RWPE2 (cell line): ENCODE measurements around the gene BMP6.

Source experiments
- ATAC-seq: fragments of 200-7000 bp; cut with Tn5 transposase; 3 replicates; pipeline ENCODE4 v1.9.1; 2021; ENCODE audit warnings: low read depth
- DNase-seq: peaks from one replicate; pipeline ENCODE4 v3.0.0-alpha.2; 2020; ENCODE audit warnings: low spot score
- H3K27ac ChIP-seq: fragments of 450-650 bp; 2 replicates; pipeline ENCODE4 v1.5.1; 2017; ENCODE audit warnings: mild to moderate bottlenecking; ENCODE audit not compliant: poor library complexity, severe bottlenecking
- H3K27me3 ChIP-seq: fragments of 250-450 bp; sonication (Bioruptor Pico); 2 replicates; pipeline ENCODE4 v1.5.1; 2021; ENCODE audit warnings: mild to moderate bottlenecking, moderate library complexity; ENCODE audit not compliant: insufficient read depth, poor library complexity, severe bottlenecking
- H3K36me3 ChIP-seq: fragments of 250-450 bp; sonication (Bioruptor Pico); 2 replicates; pipeline ENCODE4 v1.5.1; 2020; ENCODE audit warnings: low read depth, mild to moderate bottlenecking, moderate library complexity
- H3K4me1 ChIP-seq: fragments of 250-450 bp; sonication (Bioruptor Pico); 2 replicates; pipeline ENCODE4 v1.5.1; 2021; ENCODE audit warnings: mild to moderate bottlenecking, moderate library complexity; ENCODE audit not compliant: insufficient read depth, poor library complexity, severe bottlenecking
- H3K4me3 ChIP-seq: fragments of 250-450 bp; sonication (Bioruptor Pico); 2 replicates; pipeline ENCODE4 v1.5.1; 2021; ENCODE audit warnings: mild to moderate bottlenecking, moderate library complexity; ENCODE audit not compliant: severe bottlenecking
- H3K9me3 ChIP-seq: fragments of 250-450 bp; sonication (Bioruptor Pico); 2 replicates; pipeline ENCODE4 v1.5.1; 2021; ENCODE audit warnings: mild to moderate bottlenecking, moderate library complexity; ENCODE audit not compliant: severe bottlenecking
- CTCF ChIP-seq: fragments of 450-650 bp; IDR thresholded peaks from one replicate; pipeline ENCODE4 v1.5.1; 2017; ENCODE audit warnings: mild to moderate bottlenecking, moderate library complexity; ENCODE audit not compliant: poor library complexity, severe bottlenecking

The BMP6 gene

GRCh38 chr6:7684843-7685242 lies 41.1 kb upstream of the BMP6 start:
- no peak overlapping the region for H3K4me3 ChIP-seq
- no peak for TF ChIP-seq CTCF
- H3K27ac ChIP-seq, result no peak overlapping the region
- H3K9me3 ChIP-seq, result peaks cover 2% of the 10 kb centered on the region
- no peak for DNase-seq
- H3K27me3 ChIP-seq, result no peaks in the 10 kb centered on the region
- no peaks in the 10 kb centered on the region for H3K4me1 ChIP-seq
- no peaks in the 10 kb centered on the region for H3K36me3 ChIP-seq
- ATAC-seq, result no peak

GRCh38 chr6:7685276-7685675 lies 40.6 kb upstream of the BMP6 start:
- ATAC-seq, result no peak
- TF ChIP-seq CTCF, result no peak

DNA sequence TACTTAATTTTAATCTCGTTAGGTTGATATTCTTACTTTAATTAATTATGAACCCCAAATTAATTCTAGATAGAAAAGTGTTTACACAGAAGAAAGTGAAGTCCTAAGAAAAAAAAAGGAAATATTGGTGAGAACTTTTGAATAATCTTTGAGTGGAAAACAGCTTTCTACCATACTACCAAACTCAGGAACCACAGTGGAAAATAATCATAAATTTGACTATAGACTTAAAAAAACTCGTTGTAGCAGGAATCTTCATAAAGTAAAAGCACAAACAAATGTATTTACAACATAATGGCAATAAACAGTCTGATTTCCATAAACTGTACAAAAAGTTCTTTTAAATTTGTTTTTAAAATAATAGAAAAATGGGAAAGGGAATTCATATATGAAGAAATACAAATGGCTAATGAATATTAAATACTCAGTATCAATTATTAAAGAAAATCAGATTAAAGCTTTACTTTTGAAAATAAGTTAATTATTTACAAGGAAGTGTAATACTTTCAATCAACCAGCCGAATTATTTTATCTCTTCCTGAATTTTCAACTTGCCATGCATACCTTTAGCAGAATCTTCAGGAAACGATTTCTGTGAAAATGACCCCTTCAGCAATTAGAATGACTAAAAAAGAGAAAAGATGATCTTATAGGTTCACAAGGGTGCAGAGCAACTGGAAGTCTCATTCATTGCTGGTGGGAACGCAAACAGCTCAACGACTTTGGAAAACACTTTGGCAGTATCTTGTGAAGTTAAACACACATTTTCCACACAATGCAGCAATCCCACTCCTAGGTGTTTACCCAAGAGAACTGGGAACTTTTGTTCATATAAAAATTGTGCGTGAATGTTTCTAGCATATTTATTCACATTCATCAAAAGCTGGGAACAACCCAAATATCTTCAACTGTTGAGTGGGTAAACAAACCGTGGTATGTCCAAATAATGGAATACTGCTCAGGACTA lies 38.5 kb upstream of the BMP6 start:
- no peak for DNase-seq
- no peaks in the 10 kb centered on the region for H3K36me3 ChIP-seq
- H3K27me3 ChIP-seq, result no peaks in the 10 kb centered on the region
- H3K4me3 ChIP-seq, result no peak overlapping the region
- H3K4me1 ChIP-seq, result peaks cover 18% of the 10 kb centered on the region
- TF ChIP-seq CTCF, result no peak
- ATAC-seq, result no peak
- H3K27ac ChIP-seq, result no peak overlapping the region
- peaks cover 2% of the 10 kb centered on the region for H3K9me3 ChIP-seq

More at GRCh38 chr6:7685276-7685675, 40.6 kb upstream of the BMP6 start:
- no peak for DNase-seq
- no peak overlapping the region for H3K4me3 ChIP-seq
- peaks cover 2% of the 10 kb centered on the region for H3K9me3 ChIP-seq
- H3K36me3 ChIP-seq, result no peaks in the 10 kb centered on the region
- H3K4me1 ChIP-seq, result no peaks in the 10 kb centered on the region
- H3K27me3 ChIP-seq, result no peaks in the 10 kb centered on the region
- H3K27ac ChIP-seq, result no peak overlapping the region

DNA sequence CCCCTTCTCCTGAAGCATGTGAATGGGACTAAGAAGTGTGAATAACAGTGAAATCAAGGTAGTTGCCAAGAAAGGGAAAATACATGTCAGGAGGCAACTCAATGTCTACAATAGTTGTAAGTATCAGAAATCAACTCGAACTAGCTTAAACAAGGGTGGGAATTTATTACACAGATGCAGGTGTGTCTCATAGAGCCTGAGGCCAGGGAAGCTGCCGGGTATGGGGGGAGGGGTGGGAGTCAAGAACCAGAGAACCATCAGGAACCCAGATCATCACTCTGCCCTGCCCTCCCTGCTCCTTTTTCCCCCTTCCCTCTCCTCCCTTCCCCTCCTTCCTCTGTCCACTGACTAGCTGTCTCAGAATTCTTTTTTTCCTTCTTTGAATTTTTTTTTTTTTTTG lies 34.9 kb upstream of the BMP6 start:
- peak overlapping the region; percentile 95 for H3K27ac ChIP-seq
- H3K27me3 ChIP-seq, result no peaks in the 10 kb centered on the region
- H3K4me3 ChIP-seq, result no peak overlapping the region
- peaks cover 2% of the 10 kb centered on the region for H3K9me3 ChIP-seq
- DNase-seq, result no peak
- no peak for ATAC-seq
- no peak for TF ChIP-seq CTCF
- peaks cover 19% of the 10 kb centered on the region for H3K4me1 ChIP-seq
- no peaks in the 10 kb centered on the region for H3K36me3 ChIP-seq
